ENCODE results near the gene RARB.

The RARB gene

GRCh38 chr3:25423780-25424588 lies 4.1 kb upstream of the RARB start:
- no peak for DNase-seq

GRCh38 chr3:25424614-25425013 lies 3.4 kb upstream of the RARB start:
- DNase-seq, result no peak

GRCh38 chr3:25426408-25426807 lies 1.7 kb upstream of the RARB start:
- no peak for DNase-seq

- no peak for DNase-seq
Observed at GRCh38 chr3:25427155-25427554, 908 bp upstream of the RARB start.

- no peak for DNase-seq
Observed at GRCh38 chr3:25427563-25427941, 511 bp upstream of the RARB start.

- DNase-seq, result no peak
Observed at GRCh38 chr3:25428789-25429335, 799 bp downstream of the RARB start.

GRCh38 chr3:25429361-25430286 lies 1.6 kb downstream of the RARB start:
- no peak for DNase-seq

- DNase-seq, result no peak
Observed at GRCh38 chr3:25430287-25430934, 2.3 kb downstream of the RARB start.

- DNase-seq, result no peak
Observed at GRCh38 chr3:25430935-25431770, 3.1 kb downstream of the RARB start.

- no peak for DNase-seq
Observed at GRCh38 chr3:25432176-25432720, 4.2 kb downstream of the RARB start.

- DNase-seq, result no peak
Observed at GRCh38 chr3:25433106-25433505, 5.0 kb downstream of the RARB start.

- DNase-seq, result no peak
Observed at GRCh38 chr3:25433868-25434267, 5.8 kb downstream of the RARB start.

- no peak for DNase-seq
Observed at GRCh38 chr3:25437953-25438352, 9.9 kb downstream of the RARB start.

GRCh38 chr3:25438791-25439555 lies 10.9 kb downstream of the RARB start:
- DNase-seq, result no peak

GRCh38 chr3:25441234-25441856 lies 13.3 kb downstream of the RARB start:
- no peak for DNase-seq

- DNase-seq, result no peak
Observed at GRCh38 chr3:25442486-25442885, 14.4 kb downstream of the RARB start.

- DNase-seq, result no peak
Observed at GRCh38 chr3:25444273-25444672, 16.2 kb downstream of the RARB start.

- no peak for DNase-seq
Observed at GRCh38 chr3:25445731-25446130, 17.7 kb downstream of the RARB start.

- DNase-seq, result no peak
Observed at GRCh38 chr3:25447285-25447684, 19.2 kb downstream of the RARB start.

- no peak for DNase-seq
Observed at GRCh38 chr3:25447925-25448324, 19.9 kb downstream of the RARB start.

All from NCI-H526 treated with DMSO at 0.1 percent for 48 hours (cell line).